Suprapubic skin (tissue), 4 donors: ENCODE measurements around the gene CEP95.

Experiments
- EP300 ChIP-seq: sonication (generic); formaldehyde crosslinking; IDR thresholded peaks from one replicate; pipeline ENCODE4 v1.6.1; 2017; ENCODE audit warnings: antibody characterized with exemption
- POLR2A ChIP-seq, 2 donors: fragments of 450-650 bp; IDR thresholded peaks; one replicate each; pipeline ENCODE4 v1.6.1; 2017; ENCODE audit warnings: antibody characterized with exemption in 2 of 2, mild to moderate bottlenecking in 2 of 2, moderate library complexity in 2 of 2
- POLR2AphosphoS5 ChIP-seq, 3 donors: sonication (generic); formaldehyde crosslinking; IDR thresholded peaks; one replicate each; pipeline ENCODE4 v1.6.1; 2017; ENCODE audit warnings: antibody characterized with exemption in 3 of 3
- TF ChIP-seq, protein P1 (sequence below), 2 donors: fragments of 200-600 bp in 1 of 2; fragments of 450-650 bp in 1 of 2; sonication (generic) in 1 of 2; IDR thresholded peaks; one replicate each; pipeline ENCODE4 v1.5.1; 2016 to 2019; ENCODE audit warnings: antibody characterized with exemption in 2 of 2, mild to moderate bottlenecking in 1 of 2, moderate library complexity in 1 of 2

DNA sequence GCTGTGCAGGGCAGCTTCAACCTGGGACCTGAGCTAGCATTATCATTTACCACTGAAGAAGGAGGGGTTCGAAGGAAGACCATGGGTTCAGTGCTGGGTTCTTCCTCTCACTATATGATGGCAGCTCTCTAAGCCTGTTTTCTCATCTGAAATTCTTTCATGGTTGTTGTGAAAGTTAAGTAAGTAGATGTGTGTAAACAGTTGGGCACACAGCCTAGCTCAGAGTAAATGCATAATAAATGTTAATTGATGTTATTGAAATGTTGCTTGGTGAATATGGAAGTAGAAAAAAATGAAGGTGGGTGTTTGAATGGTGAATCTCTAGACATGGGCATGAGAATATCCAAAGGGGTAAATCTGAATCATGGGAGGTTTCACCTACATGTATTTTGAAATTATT is 9.1 kb downstream of the CEP95 start:
- TF ChIP-seq, protein P1, sequence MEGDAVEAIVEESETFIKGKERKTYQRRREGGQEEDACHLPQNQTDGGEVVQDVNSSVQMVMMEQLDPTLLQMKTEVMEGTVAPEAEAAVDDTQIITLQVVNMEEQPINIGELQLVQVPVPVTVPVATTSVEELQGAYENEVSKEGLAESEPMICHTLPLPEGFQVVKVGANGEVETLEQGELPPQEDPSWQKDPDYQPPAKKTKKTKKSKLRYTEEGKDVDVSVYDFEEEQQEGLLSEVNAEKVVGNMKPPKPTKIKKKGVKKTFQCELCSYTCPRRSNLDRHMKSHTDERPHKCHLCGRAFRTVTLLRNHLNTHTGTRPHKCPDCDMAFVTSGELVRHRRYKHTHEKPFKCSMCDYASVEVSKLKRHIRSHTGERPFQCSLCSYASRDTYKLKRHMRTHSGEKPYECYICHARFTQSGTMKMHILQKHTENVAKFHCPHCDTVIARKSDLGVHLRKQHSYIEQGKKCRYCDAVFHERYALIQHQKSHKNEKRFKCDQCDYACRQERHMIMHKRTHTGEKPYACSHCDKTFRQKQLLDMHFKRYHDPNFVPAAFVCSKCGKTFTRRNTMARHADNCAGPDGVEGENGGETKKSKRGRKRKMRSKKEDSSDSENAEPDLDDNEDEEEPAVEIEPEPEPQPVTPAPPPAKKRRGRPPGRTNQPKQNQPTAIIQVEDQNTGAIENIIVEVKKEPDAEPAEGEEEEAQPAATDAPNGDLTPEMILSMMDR (IDR thresholded peaks at IDR 0.05), result no peak
- TF ChIP-seq POLR2A (IDR thresholded peaks at IDR 0.05) (no peak), EP300 (no peak), POLR2AphosphoS5 (IDR thresholded peaks at IDR 0.05) (no peak)
